Left ventricle myocardium inferior (tissue), 1 donor: ENCODE results near the gene MLIP. TPM values are rescaled to one million over a fixed set of nuclear protein-coding genes. Genes with fewer than 3 reads are reported as not detected.

Experiments used
- DNase-seq: peaks from one replicate; pipeline ENCODE4 v3.0.0-alpha.2; 2020
- H3K27ac ChIP-seq: fragments of 200-600 bp; replicated peaks from 2 replicates; pipeline ENCODE4 v1.8.0; 2021
- H3K27me3 ChIP-seq: fragments of 200-600 bp; 2 replicates; pipeline ENCODE4 v1.8.0; 2021; ENCODE audit warnings: low read depth
- H3K36me3 ChIP-seq: fragments of 200-600 bp; 2 replicates; pipeline ENCODE4 v1.8.0; 2021
- H3K4me1 ChIP-seq: fragments of 200-600 bp; 2 replicates; pipeline ENCODE4 v1.8.0; 2021
- H3K4me3 ChIP-seq: fragments of 200-600 bp; 2 replicates; pipeline ENCODE4 v1.8.0; 2021; ENCODE audit warnings: mild to moderate bottlenecking, moderate library complexity
- H3K9me3 ChIP-seq: fragments of 200-600 bp; replicated peaks from 2 replicates; pipeline ENCODE4 v1.8.0; 2021
- CTCF ChIP-seq: fragments of 200-600 bp; IDR thresholded peaks from 2 replicates; pipeline ENCODE4 v1.8.0; 2021; ENCODE audit warnings: antibody characterized with exemption, mild to moderate bottlenecking, borderline replicate concordance
- intact Hi-C: fragments of 100-400 bp; cut with micrococcal nuclease; formaldehyde crosslinking; loops from one replicate; pipeline ENCODE4 v1.11.0; 2022
- total RNA-seq: library from RNA; stranded (reverse); fragmentation: NEBNext Ultra II Directional; extraction: Animal tissue kit (Norgen Biotek cat#: 25700); gene quantifications from one replicate; pipeline ENCODE4 v1.2.1, GENCODE V29; 2021
- donor health status: DM: no; HTN: yes; CAD: no; lungs with severe emphysema.

MLIP gene
- total RNA-seq, 1 donor from 2014 or later, result 397 TPM

DNA sequence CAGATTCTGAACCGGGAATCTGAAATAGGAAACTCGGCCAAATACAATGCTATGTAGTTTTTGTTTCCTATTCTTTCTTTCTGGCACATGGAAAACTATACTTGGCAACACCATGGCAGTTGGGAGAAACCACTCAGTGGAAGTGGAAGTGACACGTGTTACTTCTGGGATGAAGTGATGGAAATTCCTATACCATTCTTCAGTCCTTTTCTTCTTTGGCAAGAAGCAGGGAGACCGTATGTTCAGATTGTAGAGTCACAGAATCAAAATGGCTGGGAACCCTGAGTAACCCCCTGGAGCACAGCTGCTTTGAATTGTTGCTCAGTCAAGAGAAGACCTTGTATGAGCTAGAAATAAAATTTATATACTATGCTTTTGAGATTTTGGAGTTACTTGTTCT, 178.2 kb downstream of the MLIP start:
- H3K4me3 ChIP-seq, result no peak overlapping the region
- no peaks in the 10 kb centered on the region for H3K9me3 ChIP-seq
- H3K27me3 ChIP-seq, result no peaks in the 10 kb centered on the region
- intact Hi-C loops, result no loop called here
- no peaks in the 10 kb centered on the region for H3K36me3 ChIP-seq
- no peak for TF ChIP-seq CTCF
- DNase-seq, result no peak
- no peaks in the 10 kb centered on the region for H3K4me1 ChIP-seq
- no peak overlapping the region for H3K27ac ChIP-seq

DNA sequence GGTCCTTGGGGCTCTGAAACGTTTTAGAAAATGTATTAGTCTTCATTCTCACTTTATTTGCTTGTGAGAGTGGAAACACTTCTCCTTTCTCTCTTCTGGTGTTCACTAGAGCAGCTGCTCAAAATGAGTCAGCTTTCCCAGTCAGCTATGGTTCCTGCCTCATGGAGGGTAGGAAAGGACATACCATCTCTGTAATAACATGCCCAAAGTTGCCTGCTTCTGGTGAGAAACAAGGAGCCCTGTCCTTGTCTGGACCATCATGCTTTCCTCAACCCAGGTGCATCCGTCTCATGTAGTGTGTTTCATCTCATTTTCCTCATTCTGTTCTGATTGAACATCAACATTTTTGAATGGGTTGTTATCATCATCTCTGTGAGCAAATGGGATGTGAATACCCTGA, 179.9 kb downstream of the MLIP start:
- intact Hi-C loops, result no loop called here
- Histone ChIP-seq H3K9me3 (no peaks in the 10 kb centered on the region), H3K27me3 (no peaks in the 10 kb centered on the region), H3K4me3 (no peak overlapping the region), H3K4me1 (no peaks in the 10 kb centered on the region), H3K36me3 (no peaks in the 10 kb centered on the region), H3K27ac (no peak overlapping the region)
- no peak for TF ChIP-seq CTCF
- DNase-seq, result no peak

DNA sequence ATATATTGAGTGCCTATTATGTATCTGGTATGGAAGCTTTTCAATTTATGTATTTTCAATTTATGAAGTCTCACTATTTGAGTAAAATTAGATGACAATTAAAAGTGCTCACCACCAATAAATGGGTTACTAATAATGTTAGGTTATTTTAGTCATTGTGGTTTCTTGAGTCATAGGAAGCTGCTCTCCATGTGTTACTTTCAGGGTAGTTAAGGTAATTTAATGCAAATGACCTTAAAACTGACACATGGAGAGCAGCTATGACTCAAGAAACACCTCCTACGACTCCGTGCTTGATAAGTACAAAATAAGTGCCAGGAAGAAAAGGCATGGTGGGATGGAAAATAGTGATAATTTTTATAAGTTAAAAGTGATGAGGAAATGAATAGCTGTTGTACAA, 180.5 kb downstream of the MLIP start:
- Histone ChIP-seq H3K4me3 (no peak overlapping the region), H3K4me1 (no peaks in the 10 kb centered on the region), H3K36me3 (no peaks in the 10 kb centered on the region), H3K27ac (no peak overlapping the region), H3K27me3 (no peaks in the 10 kb centered on the region), H3K9me3 (no peaks in the 10 kb centered on the region)
- DNase-seq, result no peak
- intact Hi-C loops, result no loop called here
- TF ChIP-seq CTCF, result no peak

- no peak for TF ChIP-seq CTCF
- Histone ChIP-seq H3K27me3 (no peaks in the 10 kb centered on the region), H3K27ac (no peak overlapping the region), H3K4me3 (no peak overlapping the region), H3K4me1 (no peaks in the 10 kb centered on the region), H3K9me3 (no peaks in the 10 kb centered on the region), H3K36me3 (no peaks in the 10 kb centered on the region)
- intact Hi-C loops, result no loop called here
- no peak for DNase-seq
These were observed 183.8 kb downstream of the MLIP start for GRCh38 chr6:54294965-54295532.

GRCh38 chr6:54299542-54300269, 188.5 kb downstream of the MLIP start:
- no peaks in the 10 kb centered on the region for H3K27me3 ChIP-seq
- no peaks in the 10 kb centered on the region for H3K4me1 ChIP-seq
- H3K36me3 ChIP-seq, result no peaks in the 10 kb centered on the region
- intact Hi-C loops, result no loop called here
- DNase-seq, result no peak
- H3K27ac ChIP-seq, result no peak overlapping the region
- TF ChIP-seq CTCF, result no peak
- H3K9me3 ChIP-seq, result no peaks in the 10 kb centered on the region
- no peak overlapping the region for H3K4me3 ChIP-seq
